H1 (cell line): ENCODE results near the gene GNG10. TPM values are rescaled to one million over a fixed set of nuclear protein-coding genes. Genes with fewer than 3 reads are reported as not detected.

Source experiments
- CTCF ChIA-PET: fragments of 300-600 bp; sonication (Branson Sonifier 250); formaldehyde crosslinking; loops from one replicate; lab custom pipeline; 2021; ENCODE audit not compliant: partially characterized antibody; lab: Charles Lee
- POLR2A ChIA-PET: fragments of 300-600 bp; sonication (Branson Sonifier 250); formaldehyde crosslinking; loops from one replicate; lab custom pipeline; 2021; ENCODE audit warnings: inconsistent platforms; ENCODE audit not compliant: partially characterized antibody; lab: Charles Lee
- DNase-seq, 2 experiments: peaks; one replicate each; pipeline versions ENCODE4 v3.0.0 to v3.0.0-alpha.2; 2010 to 2022; ENCODE audit warnings: low spot score in 2 of 2, low read depth in 1 of 2, mixed read lengths in 1 of 2
- FAIRE-seq: peaks from 2 replicates; lab custom pipeline; 2011; peaks lifted over from hg19 to GRCh38; lab: Jason Lieb, UNC
- H2AFZ ChIP-seq: 2 replicates; pipeline ENCODE4 v1.8.1; 2012; ENCODE audit warnings: low read length, inconsistent platforms
- H2AK5ac ChIP-seq: 2 replicates; pipeline ENCODE4 v1.6.1; 2013; ENCODE audit warnings: low read depth, low read length
- H2BK120ac ChIP-seq: replicated peaks from 2 replicates; pipeline ENCODE3; 2013; ENCODE audit warnings: low read depth, low read length, inconsistent platforms
- H2BK12ac ChIP-seq: 2 replicates; pipeline ENCODE4 v1.6.1; 2013; ENCODE audit warnings: low read depth, low read length
- H2BK15ac ChIP-seq: 2 replicates; pipeline ENCODE4 v1.6.1; 2013; ENCODE audit warnings: low read length
- H2BK20ac ChIP-seq: 2 replicates; pipeline ENCODE4 v1.6.1; 2013; ENCODE audit warnings: low read length
- H2BK5ac ChIP-seq: 2 replicates; pipeline ENCODE4 v1.6.1; 2013; ENCODE audit warnings: low read depth, low read length
- H3K14ac ChIP-seq: 2 replicates; pipeline ENCODE4 v1.6.1; 2013; ENCODE audit warnings: inconsistent platforms; ENCODE audit not compliant: insufficient read length
- H3K18ac ChIP-seq: 2 replicates; pipeline ENCODE4 v1.6.1; 2013; ENCODE audit warnings: low read length; ENCODE audit errors: extremely low read depth
- H3K23ac ChIP-seq: 2 replicates; pipeline ENCODE4 v1.6.1; 2013; ENCODE audit warnings: inconsistent platforms; ENCODE audit not compliant: insufficient read length
- H3K23me2 ChIP-seq: 2 replicates; pipeline ENCODE4 v1.6.1; 2013; ENCODE audit warnings: low read depth, low read length
- H3K27ac ChIP-seq: 2 replicates; pipeline ENCODE4 v1.6.1; 2011; ENCODE audit warnings: low read depth, low read length, inconsistent platforms
- H3K27me3 ChIP-seq, 4 experiments: replicated peaks in 1 of 4; 1 replicate in 1 of 4; 2 replicates in 3 of 4; pipeline versions ENCODE4 v1.6.1 to v1.8.1; 2011 to 2013; ENCODE audit warnings: low read length in 3 of 4, mild to moderate bottlenecking in 3 of 4, inconsistent platforms in 2 of 4, mixed read lengths in 2 of 4, moderate library complexity in 1 of 4; ENCODE audit not compliant: control insufficient read depth in 3 of 4, insufficient read depth in 3 of 4; ENCODE audit errors: extremely low read depth in 1 of 4
- H3K36me3 ChIP-seq, 4 experiments: 2 replicates each; pipeline versions ENCODE4 v1.6.1 to v1.8.1; 2011 to 2013; ENCODE audit warnings: mild to moderate bottlenecking in 4 of 4, low read length in 3 of 4, moderate library complexity in 2 of 4, control low read depth in 1 of 4, inconsistent platforms in 1 of 4; ENCODE audit not compliant: insufficient read depth in 4 of 4, control insufficient read depth in 2 of 4
- H3K4ac ChIP-seq: replicated peaks from 2 replicates; pipeline ENCODE3; 2013; ENCODE audit warnings: low read length, low read depth, mixed read lengths, inconsistent platforms; ENCODE audit not compliant: insufficient read length
- H3K4me1 ChIP-seq, 4 experiments: replicated peaks in 1 of 4; 1 replicate in 1 of 4; 2 replicates in 3 of 4; pipeline versions ENCODE4 v1.6.1 to v1.8.1; 2011 to 2013; ENCODE audit warnings: low read length in 3 of 4, inconsistent platforms in 2 of 4, mixed read lengths in 1 of 4; ENCODE audit not compliant: insufficient read depth in 4 of 4, control insufficient read depth in 3 of 4
- H3K4me2 ChIP-seq, 2 experiments: 2 replicates each; pipeline versions ENCODE4 v1.6.1 to v1.8.1; 2011 to 2013; ENCODE audit warnings: low read depth in 2 of 2, low read length in 2 of 2, control low read depth in 1 of 2, inconsistent platforms in 1 of 2, mild to moderate bottlenecking in 1 of 2; ENCODE audit not compliant: insufficient read depth in 1 of 2
- H3K4me3 ChIP-seq, 4 experiments: fragments of 200-600, 300-600 bp in 1 of 4; sonication (generic), shearing (Covaris generic), sonication (Bioruptor Twin) in 1 of 4; 2 replicates each; pipeline versions ENCODE4 v1.5.1 to v1.8.1; 2011 to 2016; ENCODE audit warnings: low read length in 4 of 4, low read depth in 3 of 4, control low read depth in 2 of 4, inconsistent platforms in 2 of 4, mild to moderate bottlenecking in 2 of 4, mixed read lengths in 1 of 4, moderate library complexity in 1 of 4; ENCODE audit not compliant: insufficient read depth in 2 of 4; ENCODE audit errors: extremely low read depth in 1 of 4
- H3K56ac ChIP-seq: replicated peaks from 2 replicates; pipeline ENCODE3; 2013; ENCODE audit warnings: low read depth, mild to moderate bottlenecking, mixed read lengths, low read length, inconsistent platforms; ENCODE audit not compliant: insufficient read length
- H3K79me1 ChIP-seq: 2 replicates; pipeline ENCODE4 v1.6.1; 2013; ENCODE audit warnings: low read depth, low read length, control low read depth
- H3K79me2 ChIP-seq, 2 experiments: 2 replicates each; pipeline versions ENCODE4 v1.6.1 to v1.8.1; 2012 to 2013; ENCODE audit warnings: low read length in 2 of 2, mild to moderate bottlenecking in 2 of 2, inconsistent platforms in 1 of 2; ENCODE audit not compliant: insufficient read depth in 2 of 2, control insufficient read depth in 1 of 2
- H3K9ac ChIP-seq, 4 experiments: replicated peaks in 1 of 4; 1 replicate in 1 of 4; 2 replicates in 3 of 4; pipeline versions ENCODE4 v1.6.1 to v1.8.1; 2011 to 2013; ENCODE audit warnings: low read depth in 3 of 4, low read length in 3 of 4, control low read depth in 2 of 4, mild to moderate bottlenecking in 2 of 4, moderate library complexity in 2 of 4, inconsistent platforms in 1 of 4; ENCODE audit errors: extremely low read depth in 1 of 4
- H3K9me3 ChIP-seq, 2 experiments: 2 replicates each; pipeline versions ENCODE4 v1.6.1 to v1.8.1; 2012 to 2013; ENCODE audit warnings: mild to moderate bottlenecking in 2 of 2, moderate library complexity in 2 of 2, control low read depth in 1 of 2, inconsistent platforms in 1 of 2, low read depth in 1 of 2, low read length in 1 of 2, mixed read lengths in 1 of 2; ENCODE audit not compliant: insufficient read depth in 2 of 2
- H4K20me1 ChIP-seq, 2 experiments: replicated peaks in 1 of 2; 2 replicates each; pipeline versions ENCODE3 to v1.8.1; 2011 to 2013; ENCODE audit warnings: inconsistent platforms in 2 of 2, low read length in 2 of 2, mild to moderate bottlenecking in 1 of 2; ENCODE audit not compliant: insufficient read depth in 2 of 2, control insufficient read depth in 1 of 2
- H4K5ac ChIP-seq: 2 replicates; pipeline ENCODE4 v1.6.1; 2013; ENCODE audit warnings: low read length, low read depth, mixed read lengths, inconsistent platforms; ENCODE audit not compliant: insufficient read length
- H4K8ac ChIP-seq: 2 replicates; pipeline ENCODE4 v1.8.0; 2013; ENCODE audit warnings: mild to moderate bottlenecking, moderate library complexity, low read length, inconsistent platforms; ENCODE audit not compliant: insufficient read depth; ENCODE audit errors: extremely low read depth
- H4K91ac ChIP-seq: replicated peaks from 2 replicates; pipeline ENCODE3; 2013; ENCODE audit warnings: low read length, mixed read lengths, inconsistent platforms; ENCODE audit not compliant: insufficient read length
- CHD1 ChIP-seq: IDR thresholded peaks from 2 replicates; pipeline ENCODE4 v1.6.1; 2012; ENCODE audit warnings: low read depth, low read length, improper control_type of control experiment
- EZH2 ChIP-seq: fragments of 200-600 bp; sonication (generic); IDR thresholded peaks from 2 replicates; pipeline ENCODE4 v1.7.1; 2012; ENCODE audit warnings: low read depth, mild to moderate bottlenecking, moderate library complexity, low read length, inconsistent platforms; ENCODE audit not compliant: severe bottlenecking
- FOSL1 ChIP-seq: IDR thresholded peaks from 2 replicates; pipeline ENCODE4 v1.6.1; 2011; ENCODE audit warnings: mild to moderate bottlenecking, low read depth, low read length, moderate library complexity; ENCODE audit not compliant: insufficient read depth
- NANOG ChIP-seq: IDR thresholded peaks from 2 replicates; pipeline ENCODE4 v1.6.1; 2011; ENCODE audit warnings: low read length, low read depth, mild to moderate bottlenecking, inconsistent platforms; ENCODE audit not compliant: insufficient read depth, poor library complexity, severe bottlenecking
- POU5F1 ChIP-seq: IDR thresholded peaks from 2 replicates; pipeline ENCODE4 v1.6.1; 2011; ENCODE audit warnings: low read depth, mild to moderate bottlenecking, low read length, moderate library complexity
- TEAD4 ChIP-seq: IDR thresholded peaks from 2 replicates; pipeline ENCODE4 v1.6.1; 2012; ENCODE audit warnings: low read depth, low read length, inconsistent platforms, mixed read lengths
- WGBS, 2 experiments: shearing (Covaris generic) in 1 of 2; methylation state at CpG; one replicate each; pipeline versions ENCODE4 v1.1.6 to v1.1.7; 2013 to 2015; ENCODE audit warnings: low lambda C conversion rate in 2 of 2, mixed read lengths in 2 of 2, inconsistent platforms in 1 of 2, low coverage in 1 of 2, missing lambda C conversion rate in 1 of 2; ENCODE audit not compliant: insufficient replicate concordance in 2 of 2, insufficient coverage in 1 of 2, insufficient read length in 1 of 2; ENCODE audit errors: extremely low coverage in 1 of 2, missing lambda C conversion rate in 1 of 2; 5-methylcytosine and 5-hydroxymethylcytosine counted together
- polyA plus RNA-seq, 7 experiments: library from polyadenylated mRNA; depleted of rRNA in 3 of 7; stranded (reverse) in 5 of 7; unstranded in 2 of 7; fragments of >200 nt in 5 of 7; fragments of 200-250 nt in 2 of 7; gene quantifications; 1 replicate in 5 of 7; 2 replicates in 1 of 7; 4 replicates in 1 of 7; pipeline versions ENCODE4 v1.2.1 to v1.2.3, GENCODE V29; 2011 to 2013; ENCODE audit warnings: missing spikeins in 2 of 7, mixed read lengths in 2 of 7
- total RNA-seq: library from RNA; stranded (reverse); fragmentation: NEBNext Ultra II Directional; extraction: Animal tissue kit (Norgen Biotek cat#: 25700); gene quantifications from 2 replicates; pipeline ENCODE4 v1.2.1, GENCODE V29; 2021

The GNG10 gene
- total and polyA plus RNA-seq, 2 of the 8 experiments (the other 6 are each of a cell fraction or from before 2014, with no cell fraction given) = 24.7 to 28.5 TPM

DNA sequence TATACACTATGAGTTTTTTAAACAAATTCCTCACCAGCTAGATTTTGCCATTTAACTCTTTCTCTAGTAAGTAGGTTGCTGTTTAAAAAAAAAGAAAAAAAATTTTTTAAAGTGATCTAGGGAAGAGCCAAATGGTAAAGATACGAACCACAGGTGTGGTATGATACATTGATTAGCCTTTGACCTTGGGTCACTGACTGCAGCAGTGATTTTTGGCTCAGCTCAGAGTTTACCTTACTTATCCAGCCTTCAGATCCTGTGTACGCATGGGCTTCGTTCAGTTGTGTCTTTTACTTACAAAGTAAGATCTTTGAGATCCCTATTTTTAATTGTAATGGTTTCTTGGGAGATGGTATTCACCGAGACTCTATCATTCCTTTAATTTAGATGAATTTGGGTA is 12.4 kb upstream of the GNG10 start:
- Histone ChIP-seq H4K8ac (no peak overlapping the region), H2BK20ac (no peak overlapping the region), H4K20me1 (peaks cover 0 to 3% of the 10 kb centered on the region in 2 experiments), H4K5ac (no peak overlapping the region), H3K56ac (no peak overlapping the region), H4K91ac (no peak overlapping the region), H3K27ac (no peak overlapping the region), H2BK15ac (no peak overlapping the region), H3K4me3 (no peak overlapping the region), H3K14ac (no peak overlapping the region), H2BK5ac (no peak overlapping the region), H2AK5ac (no peak overlapping the region), H3K23ac (no peak overlapping the region), H3K9ac (no peak overlapping the region), H3K23me2 (no peaks in the 10 kb centered on the region), H3K79me2 (no peaks in the 10 kb centered on the region), H3K4me1 (no peaks in the 10 kb centered on the region), H3K79me1 (no peaks in the 10 kb centered on the region), H3K27me3 (no peaks in the 10 kb centered on the region), H2AFZ (no peak overlapping the region), H3K4me2 (no peak overlapping the region), H3K4ac (no peak overlapping the region), H2BK12ac (no peak overlapping the region), H3K18ac (no peak overlapping the region), H3K36me3 (peaks cover 0 to 34% (median 6%) of the 10 kb centered on the region in 4 experiments; a peak in 6 of 8 replicates), H2BK120ac (no peak overlapping the region), H3K9me3 (no peaks in the 10 kb centered on the region)
- TF ChIP-seq NANOG (no peak), TEAD4 (no peak), EZH2 (no peak), CHD1 (no peak), FOSL1 (no peak), POU5F1 (no peak)
- no peak for FAIRE-seq
- ChIA-PET POLR2A (no interaction called here), CTCF (interaction anchor here (0.6 to 2.1 kb wide), 3 partner anchors 28 to 437 kb away, joined by 3 to 6 read pairs (median 3); no protein-coding TSS in a partner anchor)
- no peak for DNase-seq
- 86% methylated on average over 4 of the region's 4 CpGs; no CpG with 5 or more reads in 1 of the 2 experiments for WGBS, 2 experiments
